Measurements from ENCODE around the gene SLC29A3.

SLC29A3 gene

DNA sequence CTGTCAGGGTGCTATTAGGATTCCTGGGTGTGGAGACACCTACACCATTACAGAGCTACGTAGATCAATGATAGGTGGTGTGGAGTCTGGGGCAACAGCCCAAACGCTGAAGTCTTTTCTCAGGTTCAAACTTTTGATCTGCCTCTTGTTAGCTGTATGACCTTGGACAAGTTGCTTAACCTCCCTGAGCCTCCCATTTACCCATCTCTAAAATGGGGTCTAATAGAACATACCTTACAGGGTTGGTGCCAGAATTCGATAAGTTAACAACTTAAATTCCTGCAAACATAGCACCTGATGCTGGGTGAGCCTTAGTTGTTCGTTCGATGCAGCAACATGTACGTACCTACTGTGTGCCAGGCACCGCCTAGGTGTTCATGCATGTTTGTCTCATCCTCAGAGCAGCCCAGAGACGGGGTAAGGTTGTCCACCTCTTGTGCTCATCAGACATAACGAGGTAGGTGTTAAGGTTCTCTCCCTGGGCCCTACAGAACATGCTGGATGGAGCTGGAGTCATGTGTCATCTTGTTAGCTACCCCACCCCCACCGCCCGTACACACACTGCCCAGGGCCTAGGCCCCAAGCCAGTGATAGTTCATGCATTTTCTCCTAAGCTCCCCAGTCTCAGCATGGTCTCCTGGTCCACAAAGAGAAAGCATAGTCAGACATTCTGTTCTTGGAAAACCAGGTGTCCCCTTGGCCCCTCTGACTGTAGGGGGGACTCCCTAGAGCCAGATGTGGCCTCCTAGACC lies 41.0 kb upstream of the SLC29A3 start:
- no peak overlapping the region for H3K27ac ChIP-seq
- no peaks in the 10 kb centered on the region for H3K9me3 ChIP-seq (ENCODE audit: control insufficient read depth, low read length)
- no peaks in the 10 kb centered on the region for H3K27me3 ChIP-seq (ENCODE audit: control insufficient read depth, insufficient read depth, low read length)
- no peak overlapping the region for H3K4me3 ChIP-seq (ENCODE audit: low read depth, low read length)
- no peaks in the 10 kb centered on the region for H3K36me3 ChIP-seq (ENCODE audit: control insufficient read depth, insufficient read depth, low read length)
- no peak overlapping the region for H2AFZ ChIP-seq
- H3K79me2 ChIP-seq: no peaks in the 10 kb centered on the region
- H3K4me1 ChIP-seq: no peaks in the 10 kb centered on the region
- no peak overlapping the region for H3K4me2 ChIP-seq (ENCODE audit: low read length)
- no peak overlapping the region for H3K9ac ChIP-seq
- no peak for TF ChIP-seq CTCF (IDR thresholded peaks at IDR 0.05)

DNA sequence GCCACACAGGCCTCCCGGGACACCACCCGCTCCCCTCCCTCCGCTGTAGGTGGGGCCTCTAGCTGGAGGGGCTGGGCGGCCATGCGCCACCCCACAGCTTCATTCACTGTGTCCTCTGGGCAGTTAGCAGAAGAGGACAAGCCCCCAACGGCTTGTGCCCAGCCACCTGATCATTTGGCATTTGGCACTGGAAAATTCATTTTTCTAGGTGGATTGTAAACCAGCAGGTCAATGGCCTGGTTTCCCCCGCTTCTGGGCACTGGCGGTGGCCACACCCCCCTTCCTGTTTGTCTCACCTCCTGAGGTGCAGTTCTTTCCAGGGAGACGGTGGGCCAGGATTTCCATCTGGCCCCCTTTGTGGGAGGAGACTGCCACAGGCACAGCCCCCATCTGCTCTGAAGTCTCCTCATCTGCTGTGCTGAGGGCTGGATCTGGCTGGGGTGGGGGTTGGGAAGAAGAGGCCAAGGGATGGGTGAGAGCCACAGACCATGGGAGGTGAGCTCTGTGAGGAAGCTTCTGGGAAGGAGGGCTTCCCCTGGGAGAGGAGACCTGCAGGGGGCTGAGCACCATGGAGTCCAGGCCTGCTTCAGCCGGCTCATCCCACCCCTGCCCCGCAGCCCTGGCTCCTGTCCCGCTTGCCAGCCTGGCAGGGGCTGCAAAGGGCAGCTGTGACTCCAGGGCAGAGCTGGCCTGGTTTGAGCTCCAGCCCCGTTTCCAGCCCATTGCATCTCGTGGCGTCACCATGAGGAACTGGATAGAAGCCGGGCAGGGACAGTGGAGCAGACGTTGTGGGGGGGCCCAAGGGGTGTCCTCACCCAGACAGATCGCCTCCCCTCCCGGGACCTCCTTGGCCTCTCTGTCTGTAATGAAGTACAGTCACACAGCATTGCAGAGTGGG lies 40.1 kb upstream of the SLC29A3 start:
- Histone ChIP-seq H3K27ac (no peak overlapping the region), H3K9me3 (ENCODE audit: control insufficient read depth, low read length) (no peaks in the 10 kb centered on the region), H3K4me2 (ENCODE audit: low read length) (no peak overlapping the region), H3K36me3 (ENCODE audit: control insufficient read depth, insufficient read depth, low read length) (no peaks in the 10 kb centered on the region), H3K4me1 (no peaks in the 10 kb centered on the region), H2AFZ (no peak overlapping the region), H3K27me3 (ENCODE audit: control insufficient read depth, insufficient read depth, low read length) (no peaks in the 10 kb centered on the region), H3K4me3 (ENCODE audit: low read depth, low read length) (no peak overlapping the region), H3K9ac (no peak overlapping the region), H3K79me2 (no peaks in the 10 kb centered on the region)
- no peak for TF ChIP-seq CTCF (IDR thresholded peaks at IDR 0.05)

GRCh38 chr10:71279590-71280170 lies 39.4 kb upstream of the SLC29A3 start:
- Histone ChIP-seq H3K79me2 (no peaks in the 10 kb centered on the region), H3K4me1 (no peaks in the 10 kb centered on the region), H3K9ac (no peak overlapping the region), H3K36me3 (ENCODE audit: control insufficient read depth, insufficient read depth, low read length) (no peaks in the 10 kb centered on the region), H3K27me3 (ENCODE audit: control insufficient read depth, insufficient read depth, low read length) (no peaks in the 10 kb centered on the region), H3K27ac (no peak overlapping the region), H3K4me2 (ENCODE audit: low read length) (no peak overlapping the region), H2AFZ (no peak overlapping the region), H3K4me3 (ENCODE audit: low read depth, low read length) (no peak overlapping the region), H3K9me3 (ENCODE audit: control insufficient read depth, low read length) (no peaks in the 10 kb centered on the region)
- no peak for TF ChIP-seq CTCF (IDR thresholded peaks at IDR 0.05)

DNA sequence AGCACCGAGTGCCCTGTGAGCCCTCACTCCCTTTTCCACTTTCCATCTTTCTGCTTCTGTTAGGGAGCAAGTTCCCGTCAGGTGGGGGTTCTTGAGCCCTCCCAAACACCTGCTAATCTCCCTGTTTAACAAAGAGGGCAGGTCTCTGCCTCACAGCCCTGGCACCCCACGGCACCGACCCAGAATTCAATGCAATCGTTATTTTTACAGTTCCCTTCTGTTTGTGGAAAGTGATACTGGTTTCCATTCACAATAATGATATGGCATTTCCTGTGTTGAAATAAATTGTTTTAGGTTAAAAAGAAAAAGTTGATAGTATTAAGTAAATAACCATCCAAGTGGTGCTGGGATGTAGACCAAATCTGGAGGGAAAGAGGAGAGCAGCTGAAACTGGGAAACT lies 38.8 kb upstream of the SLC29A3 start:
- H3K4me3 ChIP-seq (ENCODE audit: low read depth, low read length): no peak overlapping the region
- H3K4me1 ChIP-seq: no peaks in the 10 kb centered on the region
- TF ChIP-seq CTCF (IDR thresholded peaks at IDR 0.05): no peak
- no peak overlapping the region for H2AFZ ChIP-seq
- H3K27ac ChIP-seq: no peak overlapping the region
- H3K27me3 ChIP-seq (ENCODE audit: control insufficient read depth, insufficient read depth, low read length): no peaks in the 10 kb centered on the region
- no peaks in the 10 kb centered on the region for H3K9me3 ChIP-seq (ENCODE audit: control insufficient read depth, low read length)
- H3K4me2 ChIP-seq (ENCODE audit: low read length): no peak overlapping the region
- H3K9ac ChIP-seq: no peak overlapping the region
- no peaks in the 10 kb centered on the region for H3K36me3 ChIP-seq (ENCODE audit: control insufficient read depth, insufficient read depth, low read length)
- H3K79me2 ChIP-seq: no peaks in the 10 kb centered on the region
